ENCODE data around the gene ADK. TPM values are rescaled to one million over a fixed set of nuclear protein-coding genes. Genes with fewer than 3 reads are reported as not detected.

Gene ADK
- total RNA-seq, 2 experiments from 2014 or later: 56.9 to 57.5 TPM

DNA sequence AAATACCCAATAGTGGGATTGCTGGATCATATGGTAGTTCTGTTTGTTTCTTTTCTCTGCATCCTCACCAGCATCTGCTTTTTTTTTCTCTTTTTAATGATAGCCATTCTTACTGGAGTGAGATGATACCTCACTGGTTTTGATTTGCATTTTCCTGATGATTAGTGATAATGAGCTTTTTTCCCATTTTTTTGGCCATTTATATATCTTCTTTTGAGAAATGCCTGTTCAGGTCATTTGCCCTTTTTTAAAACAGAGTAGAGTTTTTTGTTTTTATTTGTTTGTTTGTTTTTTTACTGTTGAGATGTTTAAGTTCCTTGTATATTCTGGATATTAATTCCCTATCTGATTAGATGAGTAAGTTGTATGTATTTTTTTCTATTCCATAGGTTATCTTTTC lies 469.6 kb downstream of the ADK start:
- ChIA-PET POLR2A (no interaction called here), CTCF (no interaction called here)
- ATAC-seq: no peak
- Mint-ChIP-seq H3K9me3 (peaks cover 10% of the 10 kb centered on the region), H3K36me3 (ENCODE audit: low read depth) (peaks cover 34% of the 10 kb centered on the region), H3K4me1 (ENCODE audit: low read depth) (no peaks in the 10 kb centered on the region), H3K4me3 (no peak overlapping the region), H3K27ac (no peak overlapping the region), H3K27me3 (no peaks in the 10 kb centered on the region)
- DNase-seq: no peak
- TF ChIP-seq, protein P1, sequence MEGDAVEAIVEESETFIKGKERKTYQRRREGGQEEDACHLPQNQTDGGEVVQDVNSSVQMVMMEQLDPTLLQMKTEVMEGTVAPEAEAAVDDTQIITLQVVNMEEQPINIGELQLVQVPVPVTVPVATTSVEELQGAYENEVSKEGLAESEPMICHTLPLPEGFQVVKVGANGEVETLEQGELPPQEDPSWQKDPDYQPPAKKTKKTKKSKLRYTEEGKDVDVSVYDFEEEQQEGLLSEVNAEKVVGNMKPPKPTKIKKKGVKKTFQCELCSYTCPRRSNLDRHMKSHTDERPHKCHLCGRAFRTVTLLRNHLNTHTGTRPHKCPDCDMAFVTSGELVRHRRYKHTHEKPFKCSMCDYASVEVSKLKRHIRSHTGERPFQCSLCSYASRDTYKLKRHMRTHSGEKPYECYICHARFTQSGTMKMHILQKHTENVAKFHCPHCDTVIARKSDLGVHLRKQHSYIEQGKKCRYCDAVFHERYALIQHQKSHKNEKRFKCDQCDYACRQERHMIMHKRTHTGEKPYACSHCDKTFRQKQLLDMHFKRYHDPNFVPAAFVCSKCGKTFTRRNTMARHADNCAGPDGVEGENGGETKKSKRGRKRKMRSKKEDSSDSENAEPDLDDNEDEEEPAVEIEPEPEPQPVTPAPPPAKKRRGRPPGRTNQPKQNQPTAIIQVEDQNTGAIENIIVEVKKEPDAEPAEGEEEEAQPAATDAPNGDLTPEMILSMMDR (IDR thresholded peaks at IDR 0.05): no peak
- intact Hi-C loops (cut with micrococcal nuclease): no loop called here

DNA sequence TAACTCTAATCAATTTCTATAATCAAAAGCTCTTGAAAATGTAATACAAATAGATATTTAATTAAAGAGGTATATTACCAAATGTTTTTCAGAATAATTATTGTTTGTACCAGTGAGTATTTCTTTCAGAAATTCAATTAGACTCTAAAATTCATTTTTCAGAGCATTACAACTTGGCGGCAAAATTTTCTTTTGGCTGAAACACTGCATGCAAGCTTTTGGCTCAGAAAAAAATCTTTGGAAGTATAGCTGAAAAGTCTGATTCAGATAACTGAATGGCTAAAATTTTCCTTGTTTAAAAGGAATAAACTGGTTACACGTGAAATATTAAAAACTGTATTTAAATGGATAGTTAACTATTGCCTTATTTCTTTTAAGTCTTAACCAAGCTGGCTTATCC lies 472.8 kb downstream of the ADK start:
- TF ChIP-seq, protein P1 (IDR thresholded peaks at IDR 0.05): no peak
- intact Hi-C loops (cut with micrococcal nuclease): no loop called here
- POLR2A ChIA-PET: no interaction called here
- Mint-ChIP-seq H3K4me3 (no peak overlapping the region), H3K9me3 (peaks cover 10% of the 10 kb centered on the region), H3K4me1 (ENCODE audit: low read depth) (no peaks in the 10 kb centered on the region), H3K36me3 (ENCODE audit: low read depth) (peaks cover 22% of the 10 kb centered on the region), H3K27ac (no peak overlapping the region), H3K27me3 (no peaks in the 10 kb centered on the region)
- DNase-seq: no peak
- CTCF ChIA-PET: no interaction called here
- ATAC-seq: no peak

DNA sequence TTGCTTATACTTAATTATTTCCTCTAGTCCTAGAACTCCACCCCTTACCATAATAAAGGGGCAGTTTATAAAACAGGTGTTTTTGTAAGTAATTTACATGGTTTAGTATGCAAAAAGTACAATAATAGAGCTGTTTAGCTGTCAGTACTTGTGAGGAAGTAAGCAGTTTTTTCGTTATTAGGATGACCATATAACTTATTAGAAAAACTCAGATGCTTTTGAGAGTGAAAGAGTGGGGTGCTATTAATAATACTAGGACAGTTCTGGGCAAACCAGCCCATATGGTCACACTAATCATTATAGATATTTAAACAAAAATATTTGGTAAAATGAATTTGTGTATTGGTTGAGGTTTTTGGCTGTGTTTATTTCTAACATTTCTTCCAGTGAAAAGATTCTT lies 473.5 kb downstream of the ADK start:
- intact Hi-C loops (cut with micrococcal nuclease): no loop called here
- CTCF ChIA-PET: no interaction called here
- Mint-ChIP-seq H3K4me1 (ENCODE audit: low read depth) (no peaks in the 10 kb centered on the region), H3K27ac (no peak overlapping the region), H3K36me3 (ENCODE audit: low read depth) (peaks cover 21% of the 10 kb centered on the region), H3K27me3 (no peaks in the 10 kb centered on the region), H3K4me3 (no peak overlapping the region), H3K9me3 (peaks cover 10% of the 10 kb centered on the region)
- ATAC-seq: no peak
- POLR2A ChIA-PET: no interaction called here
- DNase-seq: no peak
- TF ChIP-seq, protein P1 (IDR thresholded peaks at IDR 0.05): no peak

DNA sequence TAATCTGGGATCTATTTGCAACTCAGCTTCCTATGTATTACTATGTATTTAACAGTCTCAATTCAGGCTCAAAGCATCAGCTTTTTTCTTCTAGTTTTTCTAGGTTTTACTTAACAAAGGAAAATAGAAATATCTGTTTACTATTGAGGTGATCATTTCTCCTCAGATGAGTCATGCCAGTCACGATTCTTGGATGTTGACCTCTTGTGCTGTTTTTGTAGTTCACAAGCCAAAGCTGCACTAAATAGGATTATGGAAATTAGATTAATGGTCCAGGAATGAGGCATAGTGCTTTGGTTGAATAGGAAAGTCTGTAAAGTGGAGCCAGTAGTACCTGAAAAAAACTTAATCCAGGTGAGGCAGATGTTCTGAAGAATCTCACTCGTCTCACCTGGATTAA lies 477.1 kb downstream of the ADK start:
- ChIA-PET POLR2A (interaction anchor here (0.6 kb wide), 1 partner anchor 334 kb away, joined by 3 read pairs; no protein-coding TSS in a partner anchor), CTCF (interaction anchor here (1.3 to 1.7 kb wide), 2 partner anchors 17 to 30 kb away, joined by 3 to 4 read pairs; no protein-coding TSS in a partner anchor)
- H3K27me3 Mint-ChIP-seq: no peaks in the 10 kb centered on the region
- intact Hi-C loops (cut with micrococcal nuclease): no loop called here
- no peaks in the 10 kb centered on the region for H3K9me3 Mint-ChIP-seq
- ATAC-seq (no peak), DNase-seq (no peak)
- TF ChIP-seq, protein P1 (IDR thresholded peaks at IDR 0.05): no peak
- no peak overlapping the region for H3K27ac Mint-ChIP-seq
- no peak overlapping the region for H3K4me3 Mint-ChIP-seq
- peaks cover 11% of the 10 kb centered on the region for H3K36me3 Mint-ChIP-seq (ENCODE audit: low read depth)
- no peaks in the 10 kb centered on the region for H3K4me1 Mint-ChIP-seq (ENCODE audit: low read depth)

DNA sequence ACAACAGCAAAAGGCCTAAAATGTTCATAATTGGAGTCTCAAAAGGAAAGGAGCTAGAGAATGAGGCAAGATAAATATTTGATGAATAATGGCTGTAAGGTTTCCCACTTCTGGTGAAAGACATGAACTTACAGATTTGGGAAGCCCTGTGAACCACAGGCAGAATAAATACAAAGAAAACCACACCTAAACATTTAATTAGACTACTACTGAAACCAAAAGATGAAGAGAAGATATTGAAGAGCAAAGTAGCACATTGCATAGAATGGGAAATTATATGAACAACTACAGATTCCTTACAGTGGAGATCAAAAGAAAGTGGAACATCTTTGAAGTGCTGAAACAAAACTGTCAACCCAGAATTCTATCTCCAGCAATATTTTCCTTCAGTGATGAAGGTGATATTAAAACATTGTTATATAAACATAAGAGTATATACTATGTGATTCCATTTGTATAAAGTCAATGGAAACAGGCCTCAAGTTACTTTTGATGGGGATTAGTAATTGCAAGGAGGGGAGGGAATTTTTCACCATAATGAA lies 484.0 kb downstream of the ADK start:
- ChIA-PET POLR2A (no interaction called here), CTCF (no interaction called here)
- DNase-seq (no peak), ATAC-seq (no peak)
- Mint-ChIP-seq H3K27ac (no peak overlapping the region), H3K36me3 (ENCODE audit: low read depth) (peaks cover 41% of the 10 kb centered on the region), H3K9me3 (peaks cover 10% of the 10 kb centered on the region), H3K4me1 (ENCODE audit: low read depth) (no peaks in the 10 kb centered on the region), H3K27me3 (no peaks in the 10 kb centered on the region), H3K4me3 (no peak overlapping the region)
- intact Hi-C loops (cut with micrococcal nuclease): no loop called here
- TF ChIP-seq, protein P1 (IDR thresholded peaks at IDR 0.05): no peak

Data from activated CD8-positive, alpha-beta T cell treated with anti-CD3 and anti-CD28 coated beads for 36 hours (primary cell).